HG03575 (cell line): ENCODE data around the gene CMSS1.
A peak's percentile ranks its signal among the peaks of the same experiment; 100 is the strongest.

Source experiments
- ATAC-seq: cut with Tn5 transposase; IDR thresholded peaks from one replicate; pipeline ENCODE4 v1.9.1; 2021; ENCODE audit not compliant: unreplicated experiment, insufficient number of reproducible peaks, low FRiP score; ENCODE audit errors: extremely low read depth

The CMSS1 gene

GRCh38 chr3:99965681-99966408 is 148.2 kb downstream of the CMSS1 start:
- no peak for ATAC-seq

GRCh38 chr3:99966662-99967416 is 149.2 kb downstream of the CMSS1 start:
- ATAC-seq, result no peak

GRCh38 chr3:99967796-99968195 is 150.1 kb downstream of the CMSS1 start:
- ATAC-seq, result no peak

GRCh38 chr3:99969136-99969535 is 151.5 kb downstream of the CMSS1 start:
- ATAC-seq, result no peak

GRCh38 chr3:99970198-99970597 is 152.5 kb downstream of the CMSS1 start:
- ATAC-seq, result peak; percentile 97

GRCh38 chr3:99971761-99972160 is 154.1 kb downstream of the CMSS1 start:
- ATAC-seq, result no peak

- ATAC-seq, result no peak
Measured at GRCh38 chr3:99972380-99973104, 154.9 kb downstream of the CMSS1 start.

- ATAC-seq, result no peak
Measured at GRCh38 chr3:99974989-99975388, 157.3 kb downstream of the CMSS1 start.

GRCh38 chr3:99976584-99976983 is 158.9 kb downstream of the CMSS1 start:
- ATAC-seq, result no peak

GRCh38 chr3:99978221-99978620 is 160.6 kb downstream of the CMSS1 start:
- no peak for ATAC-seq

- ATAC-seq, result no peak
Measured at GRCh38 chr3:99980606-99981005, 162.9 kb downstream of the CMSS1 start.

- no peak for ATAC-seq
Measured at GRCh38 chr3:99981138-99981537, 163.5 kb downstream of the CMSS1 start.

GRCh38 chr3:99982650-99983049 is 165.0 kb downstream of the CMSS1 start:
- ATAC-seq, result no peak

- ATAC-seq, result no peak
Measured at GRCh38 chr3:99984139-99984538, 166.5 kb downstream of the CMSS1 start.

GRCh38 chr3:99984668-99985067 is 167.0 kb downstream of the CMSS1 start:
- no peak for ATAC-seq

GRCh38 chr3:99990179-99990578 is 172.5 kb downstream of the CMSS1 start:
- ATAC-seq, result no peak

GRCh38 chr3:99997293-99997692 is 179.6 kb downstream of the CMSS1 start:
- no peak for ATAC-seq

- ATAC-seq, result no peak
Measured at GRCh38 chr3:99999536-99999935, 181.9 kb downstream of the CMSS1 start.

GRCh38 chr3:100001083-100001482 is 183.4 kb downstream of the CMSS1 start:
- ATAC-seq, result no peak
